Activated T-cell treated with anti-CD3 and anti-CD28 coated beads, Interleukin-2, amount 50 U/mL, for 24 hours (primary cell): ENCODE measurements around the gene CACNA1I.

Experiments
- DNase-seq: peaks from one replicate; pipeline ENCODE4 v3.0.0-alpha.2; 2020
- H3K27ac Mint-ChIP-seq: 2 replicates; pipeline ENCODE4 v1.8.0; 2020; ENCODE audit warnings: mild to moderate bottlenecking, mixed read lengths
- H3K27me3 Mint-ChIP-seq: 2 replicates; pipeline ENCODE4 v1.8.0; 2020; ENCODE audit warnings: mixed read lengths
- H3K36me3 Mint-ChIP-seq: 2 replicates; pipeline ENCODE4 v1.8.0; 2020; ENCODE audit warnings: low read depth, mixed read lengths
- H3K4me1 Mint-ChIP-seq: 2 replicates; pipeline ENCODE4 v1.8.0; 2020; ENCODE audit warnings: low read depth, mixed read lengths
- H3K4me3 Mint-ChIP-seq: 2 replicates; pipeline ENCODE4 v1.8.0; 2020; ENCODE audit warnings: mild to moderate bottlenecking, moderate library complexity, mixed read lengths
- H3K9me3 Mint-ChIP-seq: 2 replicates; pipeline ENCODE4 v1.8.0; 2020; ENCODE audit warnings: mixed read lengths

The CACNA1I gene

GRCh38 chr22:39530692-39531331, 39.7 kb upstream of the CACNA1I start:
- no peaks in the 10 kb centered on the region for H3K9me3 Mint-ChIP-seq
- peak overlapping the region; percentile 96 for H3K27ac Mint-ChIP-seq
- H3K4me1 Mint-ChIP-seq = peaks cover 69% of the 10 kb centered on the region
- DNase-seq = no peak
- H3K36me3 Mint-ChIP-seq = peaks cover 64% of the 10 kb centered on the region
- peak overlapping the region; percentile 97 for H3K4me3 Mint-ChIP-seq
- H3K27me3 Mint-ChIP-seq = no peaks in the 10 kb centered on the region

GRCh38 chr22:39532215-39533073, 38.1 kb upstream of the CACNA1I start, which contains the start of gene RPS19BP1:
TSS of gene RPS19BP1 (minus strand) at chr22:39532748. CDS start at chr22:39532738, 10 bp downstream.
- Mint-ChIP-seq H3K4me3 (peak within 1 kb of the TSS; percentile 97), H3K27me3 (no peaks in the 10 kb centered on the region), H3K4me1 (peaks cover 56% of the 10 kb centered on the region), H3K27ac (peak within 1 kb of the TSS; percentile 96), H3K36me3 (peaks cover 52% of the 10 kb centered on the region), H3K9me3 (no peaks in the 10 kb centered on the region)
- peak; percentile 99 for DNase-seq

GRCh38 chr22:39534092-39534506, 36.5 kb upstream of the CACNA1I start:
- Mint-ChIP-seq H3K4me3 (no peak overlapping the region), H3K27ac (peak overlapping the region; percentile 37)

GRCh38 chr22:39534591-39535356, 35.8 kb upstream of the CACNA1I start:
- peak; percentile 92 for DNase-seq
- Mint-ChIP-seq H3K27ac (peak overlapping the region; percentile 63), H3K4me3 (no peak overlapping the region), H3K36me3 (peaks cover 29% of the 10 kb centered on the region), H3K4me1 (peaks cover 33% of the 10 kb centered on the region), H3K9me3 (no peaks in the 10 kb centered on the region), H3K27me3 (no peaks in the 10 kb centered on the region)

More at GRCh38 chr22:39534092-39534506, 36.5 kb upstream of the CACNA1I start:
- Mint-ChIP-seq H3K9me3 (no peaks in the 10 kb centered on the region), H3K36me3 (peaks cover 36% of the 10 kb centered on the region), H3K27me3 (no peaks in the 10 kb centered on the region), H3K4me1 (peaks cover 40% of the 10 kb centered on the region)
- DNase-seq = no peak

GRCh38 chr22:39535357-39535725, 35.2 kb upstream of the CACNA1I start:
- no peak overlapping the region for H3K27ac Mint-ChIP-seq
- peaks cover 27% of the 10 kb centered on the region for H3K4me1 Mint-ChIP-seq
- no peaks in the 10 kb centered on the region for H3K27me3 Mint-ChIP-seq
- no peak for DNase-seq
- H3K9me3 Mint-ChIP-seq = no peaks in the 10 kb centered on the region
- peaks cover 23% of the 10 kb centered on the region for H3K36me3 Mint-ChIP-seq
- H3K4me3 Mint-ChIP-seq = no peak overlapping the region

GRCh38 chr22:39535831-39536449, 34.6 kb upstream of the CACNA1I start:
- Mint-ChIP-seq H3K4me3 (no peak overlapping the region), H3K27ac (no peak overlapping the region), H3K36me3 (peaks cover 17% of the 10 kb centered on the region)

GRCh38 chr22:39536711-39537110, 33.8 kb upstream of the CACNA1I start:
- Mint-ChIP-seq H3K27ac (no peak overlapping the region), H3K4me3 (no peak overlapping the region), H3K4me1 (peaks cover 13% of the 10 kb centered on the region), H3K27me3 (no peaks in the 10 kb centered on the region), H3K9me3 (no peaks in the 10 kb centered on the region), H3K36me3 (peaks cover 10% of the 10 kb centered on the region)
- DNase-seq = no peak

More at GRCh38 chr22:39535831-39536449, 34.6 kb upstream of the CACNA1I start:
- no peak for DNase-seq
- no peaks in the 10 kb centered on the region for H3K9me3 Mint-ChIP-seq
- peaks cover 21% of the 10 kb centered on the region for H3K4me1 Mint-ChIP-seq
- no peaks in the 10 kb centered on the region for H3K27me3 Mint-ChIP-seq

- no peaks in the 10 kb centered on the region for H3K36me3 Mint-ChIP-seq
- DNase-seq = no peak
- peaks cover 9% of the 10 kb centered on the region for H3K4me1 Mint-ChIP-seq
- peaks cover 5% of the 10 kb centered on the region for H3K27me3 Mint-ChIP-seq
- H3K4me3 Mint-ChIP-seq = no peak overlapping the region
- H3K27ac Mint-ChIP-seq = no peak overlapping the region
- no peaks in the 10 kb centered on the region for H3K9me3 Mint-ChIP-seq
Measured at GRCh38 chr22:39537975-39538374, 32.6 kb upstream of the CACNA1I start.

GRCh38 chr22:39543095-39543494, 27.5 kb upstream of the CACNA1I start:
- H3K27me3 Mint-ChIP-seq = peaks cover 44% of the 10 kb centered on the region
- DNase-seq = no peak
- no peaks in the 10 kb centered on the region for H3K36me3 Mint-ChIP-seq
- no peak overlapping the region for H3K4me3 Mint-ChIP-seq
- no peak overlapping the region for H3K27ac Mint-ChIP-seq
- H3K9me3 Mint-ChIP-seq = no peaks in the 10 kb centered on the region
- H3K4me1 Mint-ChIP-seq = peaks cover 11% of the 10 kb centered on the region

- Mint-ChIP-seq H3K9me3 (no peaks in the 10 kb centered on the region), H3K27me3 (peaks cover 61% of the 10 kb centered on the region), H3K4me1 (peaks cover 11% of the 10 kb centered on the region), H3K36me3 (no peaks in the 10 kb centered on the region), H3K4me3 (no peak overlapping the region), H3K27ac (no peak overlapping the region)
- peak; percentile 81 for DNase-seq
Measured at GRCh38 chr22:39545386-39546365, 24.9 kb upstream of the CACNA1I start.

GRCh38 chr22:39546889-39547586, 23.5 kb upstream of the CACNA1I start:
- H3K27ac Mint-ChIP-seq = no peak overlapping the region
- no peak overlapping the region for H3K4me3 Mint-ChIP-seq
- peaks cover 64% of the 10 kb centered on the region for H3K27me3 Mint-ChIP-seq
- no peak for DNase-seq
- peaks cover 11% of the 10 kb centered on the region for H3K4me1 Mint-ChIP-seq
- no peaks in the 10 kb centered on the region for H3K9me3 Mint-ChIP-seq
- H3K36me3 Mint-ChIP-seq = no peaks in the 10 kb centered on the region

- H3K27me3 Mint-ChIP-seq = peaks cover 62% of the 10 kb centered on the region
- DNase-seq = no peak
- peaks cover 11% of the 10 kb centered on the region for H3K4me1 Mint-ChIP-seq
- H3K36me3 Mint-ChIP-seq = no peaks in the 10 kb centered on the region
- H3K9me3 Mint-ChIP-seq = no peaks in the 10 kb centered on the region
- H3K27ac Mint-ChIP-seq = no peak overlapping the region
- H3K4me3 Mint-ChIP-seq = no peak overlapping the region
Measured at GRCh38 chr22:39547587-39547947, 23.0 kb upstream of the CACNA1I start.

GRCh38 chr22:39553429-39553828, 17.1 kb upstream of the CACNA1I start:
- Mint-ChIP-seq H3K36me3 (no peaks in the 10 kb centered on the region), H3K4me1 (peaks cover 5% of the 10 kb centered on the region), H3K27ac (no peak overlapping the region), H3K4me3 (no peak overlapping the region), H3K9me3 (no peaks in the 10 kb centered on the region), H3K27me3 (peaks cover 46% of the 10 kb centered on the region)
- no peak for DNase-seq
